Esophagus squamous epithelium (tissue), 4 donors: ENCODE results near the gene SPN.

Experiments
- POLR2A ChIP-seq, 4 donors: fragments of 450-650 bp; IDR thresholded peaks; one replicate each; pipeline ENCODE4 v1.6.1; 2017; ENCODE audit warnings: antibody characterized with exemption in 4 of 4, mild to moderate bottlenecking in 4 of 4, moderate library complexity in 3 of 4
- TF ChIP-seq, protein P1 (sequence below), 6 experiments: fragments of 450-650 bp in 4 of 6; fragments of 200-600 bp in 2 of 6; sonication (generic) in 2 of 6; IDR thresholded peaks; one replicate each; pipeline ENCODE4 v1.5.1; 2016 to 2019; ENCODE audit warnings: antibody characterized with exemption in 6 of 6, mild to moderate bottlenecking in 4 of 6, moderate library complexity in 4 of 6

DNA sequence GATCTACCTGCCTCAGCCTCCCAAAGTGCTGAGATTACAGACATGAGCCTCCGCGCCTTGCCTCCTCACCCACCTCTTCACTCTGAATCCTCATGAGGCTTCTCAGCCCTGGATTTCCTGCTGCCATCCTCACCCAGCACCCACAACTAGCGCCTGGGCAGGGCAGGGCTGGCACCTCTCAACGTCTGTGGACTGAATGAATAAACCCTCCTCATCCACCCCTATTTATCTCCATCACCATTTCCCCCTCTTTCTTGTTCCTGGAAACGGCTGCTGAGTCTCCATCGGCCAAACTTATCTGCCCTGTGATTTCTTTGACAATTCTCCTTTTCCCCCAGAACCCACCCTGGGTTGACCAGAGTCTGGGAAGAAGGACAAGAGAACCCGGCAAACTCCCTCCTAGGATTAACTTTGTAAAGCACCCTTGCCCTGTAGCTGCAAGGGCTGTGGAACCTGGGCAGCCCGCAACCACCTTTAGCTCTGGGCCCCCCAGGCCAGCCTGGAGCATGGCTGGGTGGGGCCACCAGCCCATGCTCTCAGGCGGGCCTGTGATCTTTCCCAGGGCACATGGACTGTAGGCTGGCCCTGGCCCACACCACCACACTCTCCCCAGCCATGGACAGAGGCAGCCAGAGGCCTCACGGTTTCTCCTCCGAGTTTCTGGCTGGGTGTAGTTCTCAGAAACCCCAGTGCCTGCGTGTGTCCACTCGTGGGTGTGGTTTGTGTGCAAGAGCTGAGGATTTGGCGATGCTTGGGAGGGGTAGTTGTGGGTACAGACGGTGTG lies 2.4 kb downstream of the SPN start:
- TF ChIP-seq POLR2A (IDR thresholded peaks at IDR 0.05) = no peak
- TF ChIP-seq, protein P1, sequence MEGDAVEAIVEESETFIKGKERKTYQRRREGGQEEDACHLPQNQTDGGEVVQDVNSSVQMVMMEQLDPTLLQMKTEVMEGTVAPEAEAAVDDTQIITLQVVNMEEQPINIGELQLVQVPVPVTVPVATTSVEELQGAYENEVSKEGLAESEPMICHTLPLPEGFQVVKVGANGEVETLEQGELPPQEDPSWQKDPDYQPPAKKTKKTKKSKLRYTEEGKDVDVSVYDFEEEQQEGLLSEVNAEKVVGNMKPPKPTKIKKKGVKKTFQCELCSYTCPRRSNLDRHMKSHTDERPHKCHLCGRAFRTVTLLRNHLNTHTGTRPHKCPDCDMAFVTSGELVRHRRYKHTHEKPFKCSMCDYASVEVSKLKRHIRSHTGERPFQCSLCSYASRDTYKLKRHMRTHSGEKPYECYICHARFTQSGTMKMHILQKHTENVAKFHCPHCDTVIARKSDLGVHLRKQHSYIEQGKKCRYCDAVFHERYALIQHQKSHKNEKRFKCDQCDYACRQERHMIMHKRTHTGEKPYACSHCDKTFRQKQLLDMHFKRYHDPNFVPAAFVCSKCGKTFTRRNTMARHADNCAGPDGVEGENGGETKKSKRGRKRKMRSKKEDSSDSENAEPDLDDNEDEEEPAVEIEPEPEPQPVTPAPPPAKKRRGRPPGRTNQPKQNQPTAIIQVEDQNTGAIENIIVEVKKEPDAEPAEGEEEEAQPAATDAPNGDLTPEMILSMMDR (IDR thresholded peaks at IDR 0.05) = no peak
